SIG-M5 treated with dmso at 0.1 percent for 504 hours (cell line): Measurements from ENCODE around the gene KIF18A.

Experiments
- DNase-seq: peaks from one replicate; lab custom pipeline; 2025; ENCODE audit not compliant: unreplicated experiment; lab: John Stamatoyannopoulos, UW

The KIF18A gene

DNA sequence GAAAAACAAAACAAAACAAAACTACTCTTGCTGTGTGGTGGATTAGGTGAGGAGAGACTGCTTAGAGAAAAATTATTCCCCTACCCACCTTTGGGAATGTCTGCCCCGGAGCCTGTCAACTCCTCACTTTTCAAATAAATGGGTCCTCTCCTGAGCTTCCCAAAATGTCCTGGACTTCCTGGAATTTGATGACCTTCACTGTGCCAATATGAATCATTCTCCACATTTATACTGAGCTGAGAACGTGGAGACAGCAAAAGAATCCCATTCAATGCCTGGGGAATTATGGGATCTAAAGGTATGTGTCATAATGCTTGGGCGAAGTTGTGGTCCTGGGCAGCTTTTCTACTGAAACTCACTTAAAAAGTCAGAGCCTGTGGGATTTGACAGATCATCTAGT lies 136.8 kb downstream of the KIF18A start:
- no peak for DNase-seq
